ENCODE measurements around the gene SERP2. TPM values are rescaled to one million over a fixed set of nuclear protein-coding genes. Genes with fewer than 3 reads are reported as not detected.

SERP2 gene
- total and polyA plus RNA-seq, 2 of the 8 experiments (the other 6 are each of a cell fraction or from before 2014, with no cell fraction given) = 2.0 to 2.3 TPM

GRCh38 chr13:44384778-44385177 is 11.2 kb downstream of the SERP2 start:
- Histone ChIP-seq H2AK5ac (ENCODE audit: low read depth, low read length) (no peak overlapping the region), H3K9ac (replicated peaks in 1 of 4; ENCODE audit: extremely low read depth in 1 of 4, low read depth in 3 of 4, low read length in 3 of 4) (no peak overlapping the region), H2BK20ac (ENCODE audit: low read length) (no peak overlapping the region), H4K8ac (ENCODE audit: extremely low read depth, insufficient read depth, low read length) (no peak overlapping the region), H3K18ac (ENCODE audit: extremely low read depth, low read length) (no peak overlapping the region), H2BK120ac (replicated peaks; ENCODE audit: low read depth, low read length) (no peak overlapping the region), H3K79me1 (ENCODE audit: low read depth, low read length) (no peaks in the 10 kb centered on the region), H4K20me1 (replicated peaks in 1 of 2; ENCODE audit: control insufficient read depth in 1 of 2, insufficient read depth in 2 of 2, low read length in 2 of 2) (no peaks in the 10 kb centered on the region), H3K36me3 (ENCODE audit: control insufficient read depth in 2 of 4, insufficient read depth in 4 of 4, low read length in 3 of 4) (no peaks in the 10 kb centered on the region), H2BK15ac (ENCODE audit: low read length) (no peak overlapping the region), H4K5ac (ENCODE audit: insufficient read length, low read depth, low read length) (no peak overlapping the region), H3K23me2 (ENCODE audit: low read depth, low read length) (no peaks in the 10 kb centered on the region; the same call in 1 of the 2 replicates), H3K4ac (replicated peaks; ENCODE audit: insufficient read length, low read depth, low read length) (no peak overlapping the region), H2BK5ac (ENCODE audit: low read depth, low read length) (no peak overlapping the region), H2BK12ac (ENCODE audit: low read depth, low read length) (no peak overlapping the region), H3K4me1 (replicated peaks in 1 of 4; ENCODE audit: control insufficient read depth in 3 of 4, insufficient read depth in 4 of 4, low read length in 3 of 4) (peaks cover 0 to 5% (median 0%) of the 10 kb centered on the region in 4 experiments; a peak in 2 of 7 replicates), H4K91ac (replicated peaks; ENCODE audit: insufficient read length, low read length) (no peak overlapping the region), H3K9me3 (ENCODE audit: insufficient read depth in 2 of 2, low read depth in 1 of 2, low read length in 1 of 2) (no peaks in the 10 kb centered on the region), H3K4me2 (ENCODE audit: insufficient read depth in 1 of 2, low read depth in 2 of 2, low read length in 2 of 2) (no peak overlapping the region), H3K4me3 (ENCODE audit: extremely low read depth in 1 of 4, insufficient read depth in 2 of 4, low read depth in 3 of 4, low read length in 4 of 4) (no peak overlapping the region), H2AFZ (ENCODE audit: low read length) (no peak overlapping the region), H3K56ac (replicated peaks; ENCODE audit: insufficient read length, low read depth, low read length) (no peak overlapping the region), H3K23ac (ENCODE audit: insufficient read length) (no peak overlapping the region), H3K27ac (ENCODE audit: low read depth, low read length) (no peak overlapping the region), H3K79me2 (ENCODE audit: control insufficient read depth in 1 of 2, insufficient read depth in 2 of 2, low read length in 2 of 2) (no peaks in the 10 kb centered on the region), H3K27me3 (replicated peaks in 1 of 4; ENCODE audit: control insufficient read depth in 3 of 4, extremely low read depth in 1 of 4, insufficient read depth in 3 of 4, low read length in 3 of 4) (no peaks in the 10 kb centered on the region), H3K14ac (ENCODE audit: insufficient read length) (no peak overlapping the region)
- ChIA-PET POLR2A (ENCODE audit: partially characterized antibody) (interaction anchor here (0.7 to 1.0 kb wide), 2 partner anchors 10 to 50 kb away, joined by 3 read pairs; no protein-coding TSS in a partner anchor), CTCF (ENCODE audit: partially characterized antibody) (interaction anchor here (1.3 to 1.7 kb wide), 3 partner anchors 10 to 142 kb away, joined by 3 to 5 read pairs (median 3); no protein-coding TSS in a partner anchor)
- FAIRE-seq (no peak), DNase-seq (ENCODE audit: low read depth in 1 of 2, low spot score in 2 of 2) (no peak)
- no peak for TF ChIP-seq CBX5 (IDR thresholded peaks at IDR 0.05; ENCODE audit: low read depth, low read length)
- TF ChIP-seq HDAC2 (IDR thresholded peaks at IDR 0.05; ENCODE audit: borderline replicate concordance in 1 of 2, low read depth in 2 of 2, low read length in 2 of 2) = no peak
- TF ChIP-seq TCF12 (IDR thresholded peaks at IDR 0.05; ENCODE audit: low read depth, low read length) = no peak
- TF ChIP-seq TBP (IDR thresholded peaks at IDR 0.05; ENCODE audit: low read depth, low read length) = no peak
- TF ChIP-seq SUZ12 (IDR thresholded peaks at IDR 0.05; ENCODE audit: low read length) = no peak
- WGBS, 2 experiments (ENCODE audit: extremely low coverage in 1 of 2, insufficient coverage in 1 of 2, insufficient read length in 1 of 2, insufficient replicate concordance in 2 of 2, low coverage in 1 of 2, low lambda C conversion rate in 2 of 2, missing lambda C conversion rate in 1 of 2) = 80% methylated on average over 1 of the region's 1 CpG; no CpG with 5 or more reads in 1 of the 2 experiments
